HepG2 (cell line): ENCODE results near the gene STK24.

Source experiments
- ATF7 ChIP-seq, 2 experiments: fragments of 450-650 bp in 1 of 2; sonication (generic) in 1 of 2; formaldehyde crosslinking in 1 of 2; IDR thresholded peaks; 2 replicates each; pipeline versions ENCODE4 v1.4.0 to v1.6.1; 2016 to 2020; ENCODE audit warnings: antibody characterized with exemption in 1 of 2, mild to moderate bottlenecking in 1 of 2, missing genetic modification reagents in 1 of 2
- EZH2 ChIP-seq: conservative IDR thresholded peaks from 2 replicates; pipeline ENCODE4 v1.6.1; 2012; ENCODE audit warnings: mild to moderate bottlenecking, low read depth, low read length, moderate library complexity
- NCOA1 ChIP-seq: sonication (generic); formaldehyde crosslinking; IDR thresholded peaks from 2 replicates; pipeline ENCODE4 v1.9.0; 2021; ENCODE audit warnings: missing genetic modification reagents
- SP1 ChIP-seq, 2 experiments: fragments of 450-650 bp in 1 of 2; sonication (generic) in 1 of 2; formaldehyde crosslinking in 1 of 2; IDR thresholded peaks; 2 replicates each; pipeline versions ENCODE4 v1.4.0 to v1.6.1; 2016 to 2020; ENCODE audit warnings: missing genetic modification reagents in 1 of 2
- ZKSCAN5 ChIP-seq: sonication (generic); formaldehyde crosslinking; IDR thresholded peaks from 2 replicates; pipeline ENCODE4 v1.5.1; 2020; ENCODE audit warnings: mild to moderate bottlenecking, missing genetic modification reagents
- ZNF512 ChIP-seq: sonication (generic); formaldehyde crosslinking; IDR thresholded peaks from 2 replicates; pipeline ENCODE4 v1.4.0; 2020; ENCODE audit warnings: mild to moderate bottlenecking, missing genetic modification reagents

GRCh38 chr13:98575009-98575903 lies 1.7 kb downstream of the STK24 start:
- TF ChIP-seq ATF7 (IDR thresholded peaks at IDR 0.05) (no peak), ATF7 (CRISPR knock-in tag; IDR thresholded peaks at IDR 0.05) (no peak), EZH2 (no peak), ZKSCAN5 (CRISPR knock-in tag) (no peak), SP1 (IDR thresholded peaks at IDR 0.05) (no peak), SP1 (CRISPR knock-in tag; IDR thresholded peaks at IDR 0.05) (no peak), ZNF512 (no peak), NCOA1 (CRISPR knock-in tag) (no peak)
